Measurements from ENCODE around the gene SYNE1. TPM values are rescaled to one million over a fixed set of nuclear protein-coding genes. Genes with fewer than 3 reads are reported as not detected.

The SYNE1 gene
- total and polyA plus RNA-seq, 2 of the 8 experiments (the other 6 are each of a cell fraction or from before 2014, with no cell fraction given), result 2.8 to 5.5 TPM

DNA sequence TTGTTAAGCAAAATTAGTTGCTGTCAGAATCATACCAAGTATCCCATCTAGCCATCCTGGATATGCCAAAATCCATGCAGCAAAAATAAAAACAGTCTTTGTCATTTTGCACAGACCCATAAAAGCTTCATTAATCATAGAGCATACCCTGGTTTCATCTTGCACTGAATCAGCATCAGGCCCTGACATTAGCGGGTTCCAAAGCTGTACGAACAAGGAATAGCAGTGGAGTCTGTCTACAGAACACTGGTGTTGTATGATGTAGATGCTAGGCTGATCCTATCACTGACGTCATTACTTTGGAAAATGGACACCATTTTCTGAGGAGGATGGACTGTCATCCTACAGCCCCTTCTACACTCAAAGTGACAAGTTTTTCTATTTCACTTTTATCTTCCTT lies 514.1 kb downstream of the SYNE1 start:
- H3K9me3 ChIP-seq (ENCODE audit: insufficient read depth in 2 of 2, low read depth in 1 of 2, low read length in 1 of 2), result no peaks in the 10 kb centered on the region
- no peak overlapping the region for H2BK5ac ChIP-seq (ENCODE audit: low read depth, low read length)
- no peak overlapping the region for H3K9ac ChIP-seq (replicated peaks in 1 of 4; ENCODE audit: extremely low read depth in 1 of 4, low read depth in 3 of 4, low read length in 3 of 4)
- no peak for FAIRE-seq
- no peak overlapping the region for H4K91ac ChIP-seq (replicated peaks; ENCODE audit: insufficient read length, low read length)
- H3K14ac ChIP-seq (ENCODE audit: insufficient read length), result no peak overlapping the region
- H3K56ac ChIP-seq (replicated peaks; ENCODE audit: insufficient read length, low read depth, low read length), result no peak overlapping the region
- CTCF ChIA-PET (ENCODE audit: partially characterized antibody), result interaction anchor here (0.9 to 4.5 kb wide), 4 partner anchors 25 to 383 kb away, joined by 3 to 29 read pairs (median 4); no protein-coding TSS in a partner anchor
- no peaks in the 10 kb centered on the region for H3K23me2 ChIP-seq (ENCODE audit: low read depth, low read length)
- no peak overlapping the region for H2BK15ac ChIP-seq (ENCODE audit: low read length)
- no peak overlapping the region for H3K4me2 ChIP-seq (ENCODE audit: insufficient read depth in 1 of 2, low read depth in 2 of 2, low read length in 2 of 2)
- POLR2A ChIA-PET (ENCODE audit: partially characterized antibody), result no interaction called here
- no peak overlapping the region for H4K8ac ChIP-seq (ENCODE audit: extremely low read depth, insufficient read depth, low read length)
- no peak overlapping the region for H2BK20ac ChIP-seq (ENCODE audit: low read length)
- no peaks in the 10 kb centered on the region for H3K79me1 ChIP-seq (ENCODE audit: low read depth, low read length)
- H3K4ac ChIP-seq (replicated peaks; ENCODE audit: insufficient read length, low read depth, low read length), result no peak overlapping the region
- no peak overlapping the region for H3K18ac ChIP-seq (ENCODE audit: extremely low read depth, low read length)
- H2BK12ac ChIP-seq (ENCODE audit: low read depth, low read length), result no peak overlapping the region
- H3K27ac ChIP-seq (ENCODE audit: low read depth, low read length), result no peak overlapping the region
- H3K27me3 ChIP-seq (replicated peaks in 1 of 4; ENCODE audit: control insufficient read depth in 3 of 4, extremely low read depth in 1 of 4, insufficient read depth in 3 of 4, low read length in 3 of 4), result no peaks in the 10 kb centered on the region
- H3K4me3 ChIP-seq (ENCODE audit: extremely low read depth in 1 of 4, insufficient read depth in 2 of 4, low read depth in 3 of 4, low read length in 4 of 4), result no peak overlapping the region
- no peak overlapping the region for H2BK120ac ChIP-seq (replicated peaks; ENCODE audit: low read depth, low read length)
- H3K23ac ChIP-seq (ENCODE audit: insufficient read length), result no peak overlapping the region
- WGBS, 2 experiments (ENCODE audit: extremely low coverage in 1 of 2, insufficient coverage in 1 of 2, insufficient read length in 1 of 2, insufficient replicate concordance in 2 of 2, low coverage in 1 of 2, low lambda C conversion rate in 2 of 2, missing lambda C conversion rate in 1 of 2), result 81% methylated on average over 3 of the region's 3 CpGs; no CpG with 5 or more reads in 1 of the 2 experiments
- H3K79me2 ChIP-seq (ENCODE audit: control insufficient read depth in 1 of 2, insufficient read depth in 2 of 2, low read length in 2 of 2), result no peaks in the 10 kb centered on the region
- no peak overlapping the region for H2AK5ac ChIP-seq (ENCODE audit: low read depth, low read length)
- no peak overlapping the region for H2AFZ ChIP-seq (ENCODE audit: low read length)
- no peaks in the 10 kb centered on the region for H3K36me3 ChIP-seq (ENCODE audit: control insufficient read depth in 2 of 4, insufficient read depth in 4 of 4, low read length in 3 of 4)
- DNase-seq (ENCODE audit: low read depth in 1 of 2, low spot score in 2 of 2), result no peak
- no peaks in the 10 kb centered on the region for H3K4me1 ChIP-seq (replicated peaks in 1 of 4; ENCODE audit: control insufficient read depth in 3 of 4, insufficient read depth in 4 of 4, low read length in 3 of 4)
- no peak overlapping the region for H4K5ac ChIP-seq (ENCODE audit: insufficient read length, low read depth, low read length)
- no peaks in the 10 kb centered on the region for H4K20me1 ChIP-seq (replicated peaks in 1 of 2; ENCODE audit: control insufficient read depth in 1 of 2, insufficient read depth in 2 of 2, low read length in 2 of 2)

Data from H1 (cell line).